KMS-11 (cell line): ENCODE measurements around the gene BTG4.

Source experiments
- H2AFZ ChIP-seq: fragments of 200-600 bp; sonication (generic); 2 replicates; pipeline ENCODE4 v1.6.1; 2016; ENCODE audit warnings: antibody characterized with exemption, mixed run types, low read depth
- H3K27ac ChIP-seq: fragments of 200-600 bp; sonication (generic); 2 replicates; pipeline ENCODE4 v1.6.1; 2016; ENCODE audit warnings: mild to moderate bottlenecking, mixed run types
- H3K27me3 ChIP-seq: fragments of 200-600 bp; sonication (generic); 2 replicates; pipeline ENCODE4 v1.6.1; 2017; ENCODE audit warnings: mild to moderate bottlenecking, low read depth, mixed run types, moderate library complexity; ENCODE audit not compliant: insufficient read depth
- H3K36me3 ChIP-seq: fragments of 200-600 bp; sonication (generic); 2 replicates; pipeline ENCODE4 v1.6.1; 2017; ENCODE audit warnings: mild to moderate bottlenecking, mixed run types; ENCODE audit not compliant: insufficient read depth
- H3K4me1 ChIP-seq: fragments of 200-600 bp; sonication (generic); 2 replicates; pipeline ENCODE4 v1.6.1; 2016; ENCODE audit warnings: mild to moderate bottlenecking, low read depth, mixed run types; ENCODE audit not compliant: poor library complexity, severe bottlenecking
- H3K4me2 ChIP-seq: fragments of 200-600 bp; sonication (generic); 2 replicates; pipeline ENCODE4 v1.7.0; 2016; ENCODE audit warnings: mild to moderate bottlenecking, mixed run types
- H3K4me3 ChIP-seq: fragments of 200-600 bp; sonication (generic); IDR thresholded peaks from 2 replicates; pipeline ENCODE4 v1.6.1; 2017; ENCODE audit warnings: low read depth, low read length, mixed read lengths; ENCODE audit not compliant: insufficient read depth
- H3K79me2 ChIP-seq: fragments of 200-600 bp; sonication (generic); 2 replicates; pipeline ENCODE4 v1.6.1; 2016; ENCODE audit warnings: low read depth, mixed run types; ENCODE audit not compliant: insufficient read depth
- H3K9ac ChIP-seq: fragments of 200-600 bp; sonication (generic); 2 replicates; pipeline ENCODE4 v1.6.1; 2016; ENCODE audit warnings: mild to moderate bottlenecking, mixed run types
- H4K20me1 ChIP-seq: fragments of 200-600 bp; sonication (generic); 2 replicates; pipeline ENCODE4 v1.6.1; 2016; ENCODE audit warnings: mild to moderate bottlenecking, mixed run types; ENCODE audit not compliant: insufficient read depth
- TF ChIP-seq, protein P1 (sequence below): fragments of 200-600 bp; sonication (generic); conservative IDR thresholded peaks from 2 replicates; pipeline ENCODE4 v1.6.1; 2017; ENCODE audit warnings: low read depth, mild to moderate bottlenecking, antibody characterized with exemption, low read length, moderate library complexity, mixed read lengths

Gene BTG4

GRCh38 chr11:111512296-111513239 is at the start of gene BTG4:
Gene BTG4, minus strand, starts transcription at chr11:111512386. Its CDS starts 13,610 bp downstream, at chr11:111498776.
- Histone ChIP-seq H3K4me2 (peak within 1 kb of the TSS; percentile 21; the same call in 1 of the 2 replicates), H3K27ac (no peak within 1 kb of the TSS), H3K4me1 (no peaks in the 10 kb centered on the region), H3K36me3 (no peaks in the 10 kb centered on the region), H2AFZ (peak within 1 kb of the TSS; percentile 22; the same call in 1 of the 2 replicates), H3K79me2 (no peaks in the 10 kb centered on the region), H3K9ac (peak within 1 kb of the TSS; percentile 51; the same call in 1 of the 2 replicates), H3K27me3 (no peaks in the 10 kb centered on the region), H4K20me1 (no peaks in the 10 kb centered on the region), H3K4me3 (no peak within 1 kb of the TSS)
- TF ChIP-seq, protein P1, sequence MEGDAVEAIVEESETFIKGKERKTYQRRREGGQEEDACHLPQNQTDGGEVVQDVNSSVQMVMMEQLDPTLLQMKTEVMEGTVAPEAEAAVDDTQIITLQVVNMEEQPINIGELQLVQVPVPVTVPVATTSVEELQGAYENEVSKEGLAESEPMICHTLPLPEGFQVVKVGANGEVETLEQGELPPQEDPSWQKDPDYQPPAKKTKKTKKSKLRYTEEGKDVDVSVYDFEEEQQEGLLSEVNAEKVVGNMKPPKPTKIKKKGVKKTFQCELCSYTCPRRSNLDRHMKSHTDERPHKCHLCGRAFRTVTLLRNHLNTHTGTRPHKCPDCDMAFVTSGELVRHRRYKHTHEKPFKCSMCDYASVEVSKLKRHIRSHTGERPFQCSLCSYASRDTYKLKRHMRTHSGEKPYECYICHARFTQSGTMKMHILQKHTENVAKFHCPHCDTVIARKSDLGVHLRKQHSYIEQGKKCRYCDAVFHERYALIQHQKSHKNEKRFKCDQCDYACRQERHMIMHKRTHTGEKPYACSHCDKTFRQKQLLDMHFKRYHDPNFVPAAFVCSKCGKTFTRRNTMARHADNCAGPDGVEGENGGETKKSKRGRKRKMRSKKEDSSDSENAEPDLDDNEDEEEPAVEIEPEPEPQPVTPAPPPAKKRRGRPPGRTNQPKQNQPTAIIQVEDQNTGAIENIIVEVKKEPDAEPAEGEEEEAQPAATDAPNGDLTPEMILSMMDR, result no peak

DNA sequence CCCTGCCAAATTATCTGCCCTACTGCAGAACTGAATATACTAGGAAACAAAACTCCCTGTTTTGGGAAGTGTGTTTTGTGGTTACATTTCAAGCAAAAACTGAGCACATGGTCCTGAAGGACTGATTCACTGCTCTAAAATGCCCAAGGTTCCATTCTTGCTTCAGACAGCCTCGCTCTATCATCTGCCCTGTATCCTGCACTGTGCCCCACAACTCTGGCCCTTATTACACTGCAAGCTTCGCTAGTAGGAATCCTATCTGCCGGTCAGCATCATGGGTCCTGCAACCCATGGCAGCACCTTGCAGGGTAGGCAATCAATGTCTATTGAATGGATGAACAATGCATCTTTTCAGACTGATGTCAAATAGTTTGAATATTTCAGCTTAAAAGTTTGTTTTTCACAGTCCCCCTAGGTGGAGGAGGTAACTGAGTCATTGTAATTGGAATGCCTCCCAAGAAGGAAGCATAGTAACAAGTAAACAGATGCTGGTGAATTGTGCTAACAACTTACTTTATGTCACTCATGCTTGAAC is 49.7 kb upstream of the BTG4 start:
- H3K4me2 ChIP-seq, result no peak overlapping the region
- H3K4me1 ChIP-seq, result peaks cover 31% of the 10 kb centered on the region

DNA sequence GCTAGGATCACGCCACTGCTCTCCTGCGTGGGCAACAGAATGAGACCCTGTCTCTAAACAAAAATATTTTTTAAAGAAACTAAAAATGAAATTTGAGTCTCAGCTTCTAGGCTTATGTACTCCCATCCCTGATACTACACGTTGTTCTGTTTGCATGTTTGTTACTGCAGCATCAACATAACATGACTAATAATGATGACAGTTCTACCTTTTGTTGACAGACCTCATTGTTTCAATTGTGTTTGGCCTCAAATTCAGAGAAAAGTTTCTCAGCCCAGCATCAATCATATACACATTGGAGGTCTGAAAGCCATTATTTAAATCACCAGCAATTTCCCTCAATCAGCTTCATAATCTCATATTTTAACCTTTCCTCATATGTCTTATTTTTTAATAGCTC is 49.1 kb upstream of the BTG4 start:
- no peak overlapping the region for H3K9ac ChIP-seq
- no peaks in the 10 kb centered on the region for H3K27me3 ChIP-seq
- H2AFZ ChIP-seq, result no peak overlapping the region
- H4K20me1 ChIP-seq, result no peaks in the 10 kb centered on the region
- no peak overlapping the region for H3K4me3 ChIP-seq
- peaks cover 30% of the 10 kb centered on the region for H3K4me1 ChIP-seq
- TF ChIP-seq, protein P1, result no peak
- no peak overlapping the region for H3K4me2 ChIP-seq
- no peaks in the 10 kb centered on the region for H3K36me3 ChIP-seq
- no peaks in the 10 kb centered on the region for H3K79me2 ChIP-seq
- no peak overlapping the region for H3K27ac ChIP-seq

More for the DNA sequence above, 49.7 kb upstream of the BTG4 start:
- Histone ChIP-seq H4K20me1 (no peaks in the 10 kb centered on the region), H3K36me3 (no peaks in the 10 kb centered on the region), H3K9ac (no peak overlapping the region), H3K27me3 (no peaks in the 10 kb centered on the region), H3K27ac (no peak overlapping the region), H2AFZ (no peak overlapping the region), H3K4me3 (no peak overlapping the region), H3K79me2 (no peaks in the 10 kb centered on the region)
- TF ChIP-seq, protein P1, result no peak

DNA sequence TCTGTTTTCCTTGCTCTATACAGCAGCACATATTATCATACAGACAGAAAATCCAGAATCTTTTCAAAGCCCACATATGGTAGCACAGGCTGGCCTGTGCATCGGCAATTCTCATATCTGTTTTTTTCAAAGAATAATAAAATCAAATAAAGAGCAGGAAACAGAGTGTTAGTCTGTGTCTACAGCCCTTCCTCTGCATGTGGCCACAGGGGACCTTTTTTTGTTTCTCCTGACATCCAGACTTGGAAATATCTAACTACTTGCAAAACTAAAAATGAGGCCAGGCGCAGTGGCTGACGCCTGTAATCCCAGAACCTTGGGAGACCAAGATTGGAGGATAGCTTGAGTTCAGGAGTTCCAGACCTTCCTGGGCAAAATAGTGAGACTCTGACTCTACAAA is 48.6 kb upstream of the BTG4 start:
- Histone ChIP-seq H3K4me1 (peaks cover 25% of the 10 kb centered on the region), H3K27ac (no peak overlapping the region), H2AFZ (no peak overlapping the region), H3K36me3 (no peaks in the 10 kb centered on the region), H3K79me2 (no peaks in the 10 kb centered on the region), H4K20me1 (no peaks in the 10 kb centered on the region), H3K4me3 (no peak overlapping the region), H3K9ac (no peak overlapping the region), H3K4me2 (no peak overlapping the region), H3K27me3 (no peaks in the 10 kb centered on the region)
- TF ChIP-seq, protein P1, result no peak
